Parathyroid adenoma (tissue), 2 donors: ENCODE results near the gene DGKI.
"Not testable (repeated sequence)": the region's sequence is repeated elsewhere in the genome, so short reads cannot be mapped to it uniquely, and the experiment has no call there.

Experiments used
- H2AFZ ChIP-seq: fragments of 300-600 bp; sonication (generic); one replicate; pipeline ENCODE4 v1.7.0; 2017; ENCODE audit warnings: antibody characterized with exemption, mild to moderate bottlenecking
- H3K27ac ChIP-seq: fragments of 300-600 bp; sonication (generic); one replicate; pipeline ENCODE4 v1.7.0; 2017
- H3K27me3 ChIP-seq: fragments of 300-600 bp; sonication (generic); one replicate; pipeline ENCODE4 v1.7.0; 2017; ENCODE audit warnings: low read length; ENCODE audit not compliant: control insufficient read depth, insufficient read depth
- H3K36me3 ChIP-seq: fragments of 300-600 bp; sonication (generic); one replicate; pipeline ENCODE4 v1.7.0; 2017; ENCODE audit warnings: low read length; ENCODE audit not compliant: control insufficient read depth, insufficient read depth
- H3K4me1 ChIP-seq: fragments of 300-600 bp; sonication (generic); one replicate; pipeline ENCODE4 v1.7.0; 2017; ENCODE audit warnings: control low read depth
- H3K4me2 ChIP-seq: fragments of 300-600 bp; sonication (generic); one replicate; pipeline ENCODE4 v1.7.0; 2017; ENCODE audit warnings: low read length
- H3K4me3 ChIP-seq: fragments of 300-600 bp; sonication (generic); one replicate; pipeline ENCODE4 v1.7.0; 2017; ENCODE audit warnings: low read depth, low read length
- H3K79me2 ChIP-seq: fragments of 300-600 bp; sonication (generic); one replicate; pipeline ENCODE4 v1.7.0; 2017; ENCODE audit warnings: control low read depth
- H3K9ac ChIP-seq: fragments of 300-600 bp; sonication (generic); one replicate; pipeline ENCODE4 v1.7.0; 2017; ENCODE audit warnings: mild to moderate bottlenecking
- H3K9me3 ChIP-seq: fragments of 300-600 bp; sonication (generic); one replicate; pipeline ENCODE4 v1.7.0; 2017; ENCODE audit warnings: low read length; ENCODE audit not compliant: control insufficient read depth
- CTCF ChIP-seq: fragments of 300-600 bp; sonication (generic); IDR thresholded peaks from one replicate; pipeline ENCODE4 v1.7.0; 2017; ENCODE audit warnings: antibody characterized with exemption, mild to moderate bottlenecking
- donor health status: primary hyperparathyroidism.

Gene DGKI

GRCh38 chr7:137454246-137454724 is 392.5 kb downstream of the DGKI start:
- Histone ChIP-seq H3K79me2 (no peaks in the 10 kb centered on the region), H3K27me3 (no peaks in the 10 kb centered on the region), H3K4me3 (no peak overlapping the region), H3K27ac (no peak overlapping the region), H3K36me3 (no peaks in the 10 kb centered on the region), H3K4me2 (no peak overlapping the region), H3K4me1 (peaks cover 6% of the 10 kb centered on the region), H3K9ac (no peak overlapping the region), H2AFZ (no peak overlapping the region), H3K9me3 (no peaks in the 10 kb centered on the region)
- peak; percentile 75 for TF ChIP-seq CTCF

- Histone ChIP-seq H3K27ac (no peak overlapping the region), H3K36me3 (no peaks in the 10 kb centered on the region), H3K9me3 (no peaks in the 10 kb centered on the region), H3K27me3 (no peaks in the 10 kb centered on the region), H3K4me2 (no peak overlapping the region), H3K4me1 (peaks cover 6% of the 10 kb centered on the region), H3K79me2 (no peaks in the 10 kb centered on the region), H3K9ac (no peak overlapping the region), H2AFZ (peak overlapping the region; percentile 57), H3K4me3 (no peak overlapping the region)
- TF ChIP-seq CTCF, result no peak
Measured at GRCh38 chr7:137453356-137453755, 393.4 kb downstream of the DGKI start.

- Histone ChIP-seq H3K9me3 (no peaks in the 10 kb centered on the region), H2AFZ (no peak overlapping the region), H3K4me3 (no peak overlapping the region), H3K9ac (no peak overlapping the region), H3K4me1 (peaks cover 3% of the 10 kb centered on the region), H3K27ac (no peak overlapping the region), H3K27me3 (no peaks in the 10 kb centered on the region), H3K79me2 (no peaks in the 10 kb centered on the region), H3K4me2 (no peak overlapping the region), H3K36me3 (no peaks in the 10 kb centered on the region)
- TF ChIP-seq CTCF, result no peak
Measured at GRCh38 chr7:137449016-137449415, 397.8 kb downstream of the DGKI start.

GRCh38 chr7:137448572-137448971 is 398.2 kb downstream of the DGKI start:
- H3K4me1 ChIP-seq, H3K36me3 ChIP-seq, H3K27me3 ChIP-seq, H3K79me2 ChIP-seq, H3K9ac ChIP-seq, H3K4me2 ChIP-seq, H3K4me3 ChIP-seq, H3K9me3 ChIP-seq, H3K27ac ChIP-seq, H2AFZ ChIP-seq: not testable (repeated sequence)

GRCh38 chr7:137446025-137446424 is 400.7 kb downstream of the DGKI start:
- Histone ChIP-seq H2AFZ (no peak overlapping the region), H3K9ac (no peak overlapping the region), H3K27ac (no peak overlapping the region), H3K79me2 (no peaks in the 10 kb centered on the region), H3K36me3 (no peaks in the 10 kb centered on the region), H3K4me3 (no peak overlapping the region), H3K27me3 (no peaks in the 10 kb centered on the region), H3K9me3 (no peaks in the 10 kb centered on the region), H3K4me1 (peaks cover 3% of the 10 kb centered on the region), H3K4me2 (no peak overlapping the region)
- TF ChIP-seq CTCF, result no peak
